GM12891 (cell line): ENCODE measurements around the gene PCDHA13.

ENCODE experiments used
- DNase-seq: peaks from one replicate; pipeline ENCODE4 v3.0.0; 2011; ENCODE audit warnings: low spot score; ENCODE audit not compliant: insufficient read length
- FAIRE-seq: peaks from 2 replicates; lab custom pipeline; 2011; peaks lifted over from hg19 to GRCh38; lab: Jason Lieb, UNC
- PAX5 ChIP-seq: IDR thresholded peaks from 2 replicates; pipeline ENCODE4 v1.6.1; 2011; ENCODE audit warnings: low read length, moderate library complexity, mild to moderate bottlenecking; ENCODE audit not compliant: insufficient read depth, severe bottlenecking
- POLR2A ChIP-seq: IDR thresholded peaks from 2 replicates; pipeline ENCODE4 v1.6.1; 2011; ENCODE audit warnings: low read depth, low read length, control low read depth
- POLR2AphosphoS5 ChIP-seq: IDR thresholded peaks from 2 replicates; pipeline ENCODE4 v1.6.1; 2011; ENCODE audit warnings: low read depth, low read length, control low read depth
- POU2F2 ChIP-seq: IDR thresholded peaks from 2 replicates; pipeline ENCODE4 v1.6.1; 2011; ENCODE audit warnings: low read depth, mild to moderate bottlenecking, control low read depth, low read length, moderate library complexity
- SPI1 ChIP-seq: IDR thresholded peaks from 2 replicates; pipeline ENCODE4 v1.6.1; 2011; ENCODE audit warnings: low read depth, low read length, control low read depth
- TAF1 ChIP-seq: IDR thresholded peaks from 2 replicates; pipeline ENCODE4 v1.6.1; 2011; ENCODE audit warnings: low read depth, low read length, control low read depth

Gene PCDHA13

GRCh38 chr5:140855772-140856674, 25.9 kb upstream of the PCDHA13 start, which contains the start of gene PCDHA10:
Gene PCDHA10 (plus strand): TSS chr5:140855897. CDS start chr5:140856049, 152 bp downstream.
- DNase-seq: no peak
- TF ChIP-seq TAF1 (no peak), POLR2AphosphoS5 (no peak), POLR2A (no peak), PAX5 (no peak), SPI1 (no peak), POU2F2 (no peak)
- FAIRE-seq: no peak

GRCh38 chr5:140857177-140857986, 24.5 kb upstream of the PCDHA13 start:
- DNase-seq (no peak), FAIRE-seq (no peak)
- no peak for TF ChIP-seq POLR2A
- no peak for TF ChIP-seq POLR2AphosphoS5
- no peak for TF ChIP-seq POU2F2
- no peak for TF ChIP-seq PAX5
- TF ChIP-seq SPI1: no peak
- TF ChIP-seq TAF1: no peak

- no peak for FAIRE-seq
- DNase-seq: no peak
- no peak for TF ChIP-seq TAF1
- TF ChIP-seq POLR2A: no peak
- TF ChIP-seq POU2F2: no peak
- TF ChIP-seq SPI1: no peak
- TF ChIP-seq POLR2AphosphoS5: no peak
- no peak for TF ChIP-seq PAX5
Measured at GRCh38 chr5:140857987-140858240, 24.0 kb upstream of the PCDHA13 start.

- no peak for FAIRE-seq
- TF ChIP-seq TAF1: no peak
- TF ChIP-seq PAX5: no peak
- no peak for TF ChIP-seq POLR2A
- TF ChIP-seq SPI1: no peak
- TF ChIP-seq POLR2AphosphoS5: no peak
- no peak for TF ChIP-seq POU2F2
- no peak for DNase-seq
Measured at GRCh38 chr5:140862441-140863295, 19.3 kb upstream of the PCDHA13 start.

GRCh38 chr5:140868721-140869554, 13.0 kb upstream of the PCDHA13 start, which contains the start of gene PCDHA11:
Gene PCDHA11 (plus strand): TSS chr5:140868957. CDS start chr5:140869104, 147 bp downstream.
- DNase-seq (no peak), FAIRE-seq (no peak)
- TF ChIP-seq POLR2AphosphoS5: no peak

GRCh38 chr5:140869555-140869886, 12.4 kb upstream of the PCDHA13 start:
- FAIRE-seq: no peak
- TF ChIP-seq TAF1 (no peak), POLR2AphosphoS5 (no peak), PAX5 (no peak), POLR2A (no peak), POU2F2 (no peak), SPI1 (no peak)
- DNase-seq: no peak

GRCh38 chr5:140870221-140871201, 11.4 kb upstream of the PCDHA13 start:
- no peak for DNase-seq
- FAIRE-seq: no peak

More at GRCh38 chr5:140870221-140871201, 11.4 kb upstream of the PCDHA13 start:
- no peak for TF ChIP-seq TAF1
- TF ChIP-seq POLR2AphosphoS5: no peak
- no peak for TF ChIP-seq POU2F2
- TF ChIP-seq POLR2A: no peak
- TF ChIP-seq SPI1: no peak
- TF ChIP-seq PAX5: no peak
